ENCODE measurements around the gene CHI3L2.

GRCh38 chr1:111238056-111238795 is 10.7 kb downstream of the CHI3L2 start:
- no peak for TF ChIP-seq POLR2A (IDR thresholded peaks at IDR 0.05)
- TF ChIP-seq CTCF (IDR thresholded peaks at IDR 0.05), result no peak
- no peak for TF ChIP-seq EP300 (IDR thresholded peaks at IDR 0.05)
- no peak for TF ChIP-seq POLR2AphosphoS5 (IDR thresholded peaks at IDR 0.05)

All from upper lobe of left lung (tissue), 4 donors.